Activated B cell treated with CpG ODN at 0.5 μM for 24 hours (primary cell): ENCODE measurements around the gene CCDC33. TPM values are rescaled to one million over a fixed set of nuclear protein-coding genes. Genes with fewer than 3 reads are reported as not detected.

Source experiments
- ATAC-seq: fragments of 200-7000 bp; cut with Tn5 transposase; one replicate; pipeline ENCODE4 v1.10.0; 2021; ENCODE audit warnings: low read depth, mild to moderate bottlenecking, moderate library complexity
- CTCF ChIA-PET: fragments of 350-600 bp; sonication (Branson Sonifier 250); formaldehyde crosslinking; loops from one replicate; lab custom pipeline; 2021; ENCODE audit warnings: antibody characterized with exemption; lab: Charles Lee
- POLR2A ChIA-PET: fragments of 350-600 bp; sonication (Branson Sonifier 250); formaldehyde crosslinking; loops from one replicate; lab custom pipeline; 2021; ENCODE audit warnings: antibody characterized with exemption; lab: Charles Lee
- DNase-seq: peaks from one replicate; pipeline ENCODE4 v3.0.0; 2022
- H3K27ac Mint-ChIP-seq: one replicate; pipeline ENCODE4 v1.8.0; 2020; ENCODE audit warnings: mixed read lengths
- H3K27me3 Mint-ChIP-seq: one replicate; pipeline ENCODE4 v1.8.0; 2021; ENCODE audit warnings: mixed read lengths
- H3K36me3 Mint-ChIP-seq: one replicate; pipeline ENCODE4 v1.8.0; 2021; ENCODE audit warnings: low read depth, mixed read lengths
- H3K4me1 Mint-ChIP-seq: one replicate; pipeline ENCODE4 v1.8.0; 2021; ENCODE audit warnings: mixed read lengths
- H3K4me3 Mint-ChIP-seq: one replicate; pipeline ENCODE4 v1.8.0; 2020; ENCODE audit warnings: mild to moderate bottlenecking, mixed read lengths
- H3K9me3 Mint-ChIP-seq: one replicate; pipeline ENCODE4 v1.8.0; 2020; ENCODE audit warnings: mixed read lengths
- intact Hi-C: fragments of 100-400 bp; cut with micrococcal nuclease; formaldehyde crosslinking; loops from one replicate; pipeline ENCODE4 v1.15.1; 2024
- total RNA-seq: library from RNA; stranded (reverse); gene quantifications from 2 replicates; pipeline ENCODE4 v1.2.3, GENCODE V29; 2022
- TF ChIP-seq, protein P1 (sequence below): fragments of 200-600 bp; IDR thresholded peaks from one replicate; pipeline ENCODE4 v1.8.0; 2022; ENCODE audit warnings: antibody characterized with exemption, mild to moderate bottlenecking

CCDC33 gene
- total RNA-seq, 1 donor from 2014 or later: not detected

DNA sequence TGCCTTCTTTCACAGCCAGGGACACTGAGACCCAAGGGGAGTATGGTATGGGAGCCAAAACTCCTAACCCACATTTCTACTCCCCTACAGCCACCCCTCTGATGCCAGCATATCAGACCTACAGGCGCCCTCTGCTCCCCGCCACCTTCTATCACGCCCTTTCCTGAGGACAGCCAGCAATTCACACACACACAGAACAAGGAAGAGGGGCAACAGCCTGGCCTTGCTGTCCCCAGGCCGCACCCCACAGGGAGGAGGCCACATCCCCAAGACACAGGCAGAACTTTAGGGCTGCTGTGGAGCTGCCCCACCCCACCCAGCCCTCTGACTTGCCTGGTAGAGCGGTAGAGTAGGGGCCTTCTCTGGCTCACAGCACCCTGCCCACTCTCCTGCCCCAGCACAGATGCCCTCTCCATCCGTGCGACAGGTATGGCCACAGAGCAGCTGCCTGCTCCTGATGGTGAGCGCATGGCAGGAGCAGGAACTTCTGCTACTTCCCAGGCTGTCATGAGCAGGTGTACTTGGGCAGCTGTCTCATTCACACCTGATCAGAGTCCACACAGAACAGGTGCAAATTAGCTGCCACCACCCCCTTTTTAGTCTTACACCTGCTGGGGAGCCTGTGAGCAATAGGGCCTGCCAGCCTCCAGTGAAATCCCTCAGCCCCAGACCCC, 33.4 kb downstream of the CCDC33 start:
- no peak overlapping the region for H3K4me3 Mint-ChIP-seq
- H3K27ac Mint-ChIP-seq: no peak overlapping the region
- POLR2A ChIA-PET: no interaction called here
- intact Hi-C loops: no loop called here
- DNase-seq (no peak), ATAC-seq (no peak)
- peaks cover 37% of the 10 kb centered on the region for H3K27me3 Mint-ChIP-seq
- CTCF ChIA-PET: no interaction called here
- H3K36me3 Mint-ChIP-seq: no peaks in the 10 kb centered on the region
- H3K9me3 Mint-ChIP-seq: no peaks in the 10 kb centered on the region
- TF ChIP-seq, protein P1, sequence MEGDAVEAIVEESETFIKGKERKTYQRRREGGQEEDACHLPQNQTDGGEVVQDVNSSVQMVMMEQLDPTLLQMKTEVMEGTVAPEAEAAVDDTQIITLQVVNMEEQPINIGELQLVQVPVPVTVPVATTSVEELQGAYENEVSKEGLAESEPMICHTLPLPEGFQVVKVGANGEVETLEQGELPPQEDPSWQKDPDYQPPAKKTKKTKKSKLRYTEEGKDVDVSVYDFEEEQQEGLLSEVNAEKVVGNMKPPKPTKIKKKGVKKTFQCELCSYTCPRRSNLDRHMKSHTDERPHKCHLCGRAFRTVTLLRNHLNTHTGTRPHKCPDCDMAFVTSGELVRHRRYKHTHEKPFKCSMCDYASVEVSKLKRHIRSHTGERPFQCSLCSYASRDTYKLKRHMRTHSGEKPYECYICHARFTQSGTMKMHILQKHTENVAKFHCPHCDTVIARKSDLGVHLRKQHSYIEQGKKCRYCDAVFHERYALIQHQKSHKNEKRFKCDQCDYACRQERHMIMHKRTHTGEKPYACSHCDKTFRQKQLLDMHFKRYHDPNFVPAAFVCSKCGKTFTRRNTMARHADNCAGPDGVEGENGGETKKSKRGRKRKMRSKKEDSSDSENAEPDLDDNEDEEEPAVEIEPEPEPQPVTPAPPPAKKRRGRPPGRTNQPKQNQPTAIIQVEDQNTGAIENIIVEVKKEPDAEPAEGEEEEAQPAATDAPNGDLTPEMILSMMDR: no peak
- H3K4me1 Mint-ChIP-seq: no peaks in the 10 kb centered on the region

GRCh38 chr15:74270155-74270554, 34.0 kb downstream of the CCDC33 start:
- CTCF ChIA-PET: no interaction called here
- Mint-ChIP-seq H3K9me3 (no peaks in the 10 kb centered on the region), H3K27ac (no peak overlapping the region), H3K27me3 (peaks cover 35% of the 10 kb centered on the region), H3K4me1 (no peaks in the 10 kb centered on the region), H3K4me3 (no peak overlapping the region), H3K36me3 (no peaks in the 10 kb centered on the region)
- POLR2A ChIA-PET: no interaction called here
- intact Hi-C loops: no loop called here
- ATAC-seq (no peak), DNase-seq (no peak)
- TF ChIP-seq, protein P1: no peak

- peaks cover 36% of the 10 kb centered on the region for H3K27me3 Mint-ChIP-seq
- intact Hi-C loops: no loop called here
- no peak overlapping the region for H3K4me3 Mint-ChIP-seq
- no peaks in the 10 kb centered on the region for H3K36me3 Mint-ChIP-seq
- CTCF ChIA-PET: no interaction called here
- TF ChIP-seq, protein P1: no peak
- POLR2A ChIA-PET: interaction anchor here (0.6 kb wide), 1 partner anchor 48 kb away, joined by 4 read pairs; no protein-coding TSS in a partner anchor
- ATAC-seq (no peak), DNase-seq (no peak)
- no peaks in the 10 kb centered on the region for H3K9me3 Mint-ChIP-seq
- no peaks in the 10 kb centered on the region for H3K4me1 Mint-ChIP-seq
- no peak overlapping the region for H3K27ac Mint-ChIP-seq
Measured at GRCh38 chr15:74270854-74271520, 34.9 kb downstream of the CCDC33 start.

DNA sequence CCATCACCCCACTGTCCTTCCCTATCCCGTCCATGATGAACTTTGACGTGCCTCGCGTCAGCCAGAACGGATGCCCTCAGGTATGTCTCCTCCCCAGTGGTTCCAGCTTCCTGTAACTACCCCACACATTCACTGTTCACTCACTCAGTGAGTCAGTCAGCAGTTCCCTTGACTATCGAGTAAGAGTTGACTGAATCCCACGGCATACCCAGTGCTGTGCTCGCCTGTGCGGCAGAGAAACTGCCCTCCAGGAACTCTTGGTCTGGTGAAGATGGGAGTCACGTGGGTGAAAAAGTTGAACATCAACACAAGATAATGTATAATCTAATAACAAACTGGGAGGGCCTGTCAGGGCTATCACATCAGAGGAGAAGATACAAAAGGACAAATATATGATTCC, 36.7 kb downstream of the CCDC33 start:
- H3K4me3 Mint-ChIP-seq: no peak overlapping the region
- DNase-seq: no peak
- CTCF ChIA-PET: no interaction called here
- intact Hi-C loops: no loop called here
- peaks cover 33% of the 10 kb centered on the region for H3K27me3 Mint-ChIP-seq
- H3K27ac Mint-ChIP-seq: no peak overlapping the region
- POLR2A ChIA-PET: no interaction called here
- no peaks in the 10 kb centered on the region for H3K36me3 Mint-ChIP-seq
- ATAC-seq: no peak
- no peaks in the 10 kb centered on the region for H3K9me3 Mint-ChIP-seq
- TF ChIP-seq, protein P1: no peak
- H3K4me1 Mint-ChIP-seq: no peaks in the 10 kb centered on the region

DNA sequence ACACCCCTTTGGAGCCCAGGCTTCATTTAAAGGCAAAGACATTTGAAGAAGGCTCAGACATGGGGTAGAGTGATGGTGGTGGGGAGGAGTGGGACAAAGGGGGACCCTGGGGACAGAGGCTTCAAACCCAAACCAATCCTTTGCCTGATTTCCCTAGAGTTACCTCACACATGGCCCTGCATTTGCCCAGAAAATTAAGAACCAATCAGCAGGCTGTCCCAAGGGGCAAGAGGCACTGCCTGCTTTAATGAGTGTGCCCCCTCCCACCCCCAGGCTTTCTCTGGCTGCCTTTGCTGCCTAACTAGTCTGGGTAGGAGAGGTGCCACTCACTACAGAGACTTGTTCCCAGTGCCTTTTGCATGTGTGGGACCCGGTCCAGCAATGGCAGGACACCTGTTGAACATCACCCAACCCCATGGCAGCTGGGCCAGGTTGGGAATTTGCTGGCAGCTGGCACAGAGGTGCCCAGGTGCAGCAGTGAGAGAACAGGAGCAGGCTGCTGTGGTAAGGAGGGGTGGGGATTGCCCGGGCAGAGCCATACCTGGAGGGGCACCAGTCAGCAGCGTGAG, 38.4 kb downstream of the CCDC33 start:
- H3K4me1 Mint-ChIP-seq: no peaks in the 10 kb centered on the region
- TF ChIP-seq, protein P1: no peak
- ATAC-seq (no peak), DNase-seq (no peak)
- ChIA-PET POLR2A (no interaction called here), CTCF (no interaction called here)
- no peaks in the 10 kb centered on the region for H3K36me3 Mint-ChIP-seq
- H3K27me3 Mint-ChIP-seq: peaks cover 38% of the 10 kb centered on the region
- intact Hi-C loops: no loop called here
- no peaks in the 10 kb centered on the region for H3K9me3 Mint-ChIP-seq
- no peak overlapping the region for H3K4me3 Mint-ChIP-seq
- no peak overlapping the region for H3K27ac Mint-ChIP-seq
